Stimulated activated CD4-positive, alpha-beta T cell treated with anti-CD3 and anti-CD28 coated beads, Interleukin-4, amount 100 ng/mL, for 1 hour (primary cell): ENCODE data around the gene ITGBL1.

Experiments used
- DNase-seq: peaks from one replicate; pipeline ENCODE4 v3.0.0-alpha.2; 2020

Gene ITGBL1

DNA sequence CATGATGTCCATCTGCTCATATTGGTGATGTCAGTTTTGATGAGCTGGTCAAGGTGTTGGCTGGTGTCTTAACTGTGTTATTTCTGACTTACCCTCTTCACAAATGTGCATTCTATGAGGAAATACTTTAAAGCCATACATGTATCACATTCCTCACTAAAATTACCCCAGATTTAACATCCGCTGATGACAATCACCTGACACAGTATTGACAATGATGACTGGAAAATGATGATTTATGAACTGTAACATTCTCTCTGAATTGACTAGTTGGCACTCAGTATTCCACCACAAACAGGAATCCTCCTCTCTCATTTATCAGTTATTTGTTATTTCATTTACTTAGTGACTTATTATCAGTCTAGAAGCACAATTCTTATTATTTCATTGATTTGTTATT, 117.3 kb downstream of the ITGBL1 start:
- no peak for DNase-seq

DNA sequence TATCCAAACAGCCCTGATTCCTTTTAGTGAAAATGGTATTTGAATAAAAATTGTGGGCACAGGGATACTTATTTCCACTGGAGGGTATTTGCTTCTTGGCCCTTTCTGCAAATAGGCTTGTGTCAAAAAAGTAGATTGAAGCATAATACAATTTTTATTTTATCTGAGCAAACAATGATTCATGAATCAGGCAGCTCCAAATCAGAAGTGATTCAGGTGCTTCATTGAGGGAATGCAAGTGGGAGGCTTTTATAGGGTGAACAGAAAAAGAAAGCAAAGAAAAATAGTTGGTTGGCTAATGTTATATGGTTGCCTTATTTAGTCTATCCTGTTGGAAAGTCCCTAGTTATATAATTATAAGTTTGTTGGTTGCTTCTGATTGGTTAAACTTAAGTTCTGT, 117.9 kb downstream of the ITGBL1 start:
- DNase-seq = no peak

DNA sequence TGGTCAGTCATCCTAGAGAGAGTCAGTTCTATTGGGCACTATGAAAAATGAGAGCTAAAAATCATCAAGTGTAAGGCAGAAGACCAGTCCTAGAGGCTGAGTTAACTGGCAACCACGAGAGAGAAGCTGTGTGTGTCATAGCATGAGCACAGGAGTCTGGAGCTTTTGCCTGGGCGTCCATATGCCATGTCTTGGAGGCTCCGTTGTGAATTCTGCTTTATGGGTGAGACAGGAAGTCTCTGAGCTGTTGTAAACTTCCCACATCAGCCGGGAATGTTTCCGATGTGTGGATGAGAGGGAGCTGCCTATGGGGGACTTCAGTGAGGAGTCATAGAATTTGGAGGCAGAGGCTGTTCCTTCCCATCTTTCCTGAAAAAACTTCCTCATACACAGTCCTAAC, 120.0 kb downstream of the ITGBL1 start:
- DNase-seq = no peak

DNA sequence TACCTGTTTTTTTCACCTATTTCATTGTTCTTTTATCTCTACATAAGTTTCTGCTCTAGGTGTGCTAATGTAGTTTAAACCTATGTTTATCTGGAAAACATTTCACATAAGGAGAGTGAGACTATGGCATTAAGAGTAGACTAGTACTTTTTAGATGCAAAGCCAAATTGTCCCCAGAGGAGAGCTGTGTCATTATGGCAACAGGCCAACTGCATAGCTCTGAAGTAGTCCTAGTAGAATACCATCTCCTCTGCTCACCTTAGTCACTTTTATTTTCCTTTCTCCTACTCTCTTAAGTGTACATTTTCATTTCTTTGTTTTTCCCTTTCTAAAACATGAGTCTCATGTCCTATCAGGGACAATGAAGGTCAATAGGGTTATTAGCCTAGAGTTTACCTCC, 123.1 kb downstream of the ITGBL1 start:
- DNase-seq = no peak

DNA sequence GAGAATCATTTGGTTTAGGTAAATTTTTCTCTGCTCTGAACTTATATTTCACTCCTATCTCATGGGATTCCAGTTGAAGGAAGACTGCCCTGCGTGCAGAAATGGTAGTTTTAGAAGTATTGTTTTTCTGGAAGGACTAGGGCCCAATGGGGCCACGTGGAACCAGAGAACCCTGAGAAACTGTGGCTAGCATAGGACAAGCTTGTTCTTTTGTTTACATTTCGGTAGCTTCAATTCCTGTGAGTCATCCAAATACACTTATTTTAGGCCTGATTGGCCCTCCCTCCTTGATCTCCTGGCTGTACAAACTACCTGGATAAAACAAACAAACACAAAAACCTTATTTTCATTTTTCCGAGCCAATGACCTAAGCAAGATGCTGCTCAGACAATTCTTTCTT, 124.0 kb downstream of the ITGBL1 start:
- no peak for DNase-seq

DNA sequence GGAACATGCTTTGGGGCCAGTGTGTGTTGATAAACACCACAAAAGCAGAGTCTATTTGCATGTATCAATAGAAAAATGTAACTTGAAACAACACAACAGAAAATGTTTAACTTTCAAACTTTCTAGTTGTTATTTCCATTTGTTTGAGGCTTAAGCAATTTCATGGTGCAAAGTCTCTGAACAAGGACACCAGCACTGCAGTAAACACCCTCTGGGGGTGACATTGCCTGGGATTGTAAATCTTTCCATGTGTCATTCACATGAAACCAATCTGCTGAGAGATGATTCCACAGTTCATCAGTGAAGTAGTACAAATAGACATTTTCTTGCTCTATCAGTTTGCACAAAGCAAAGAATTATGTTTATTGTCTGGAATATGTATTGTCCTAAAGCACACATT, 124.5 kb downstream of the ITGBL1 start:
- no peak for DNase-seq

DNA sequence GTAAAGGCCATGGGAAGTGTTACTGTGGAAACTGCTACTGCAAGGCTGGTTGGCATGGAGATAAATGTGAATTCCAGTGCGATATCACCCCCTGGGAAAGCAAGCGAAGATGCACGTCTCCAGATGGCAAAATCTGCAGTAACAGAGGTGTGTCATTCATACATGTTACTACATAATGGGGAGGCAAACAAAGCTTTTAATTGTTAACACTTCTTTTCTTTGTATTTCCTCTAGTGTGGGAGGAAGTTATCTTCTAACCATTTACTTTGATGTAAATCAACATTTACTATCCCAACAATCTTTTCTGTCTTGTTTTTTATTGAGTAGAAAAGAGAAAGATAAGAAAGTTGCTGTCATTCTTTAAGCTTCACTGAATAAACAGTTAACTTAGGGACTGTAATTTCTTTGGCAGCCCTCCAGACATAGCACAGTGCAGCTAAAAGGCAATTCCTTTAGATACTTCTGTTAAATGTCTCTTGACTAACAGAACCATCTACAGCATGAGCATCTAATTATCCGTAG, 126.9 kb downstream of the ITGBL1 start:
- no peak for DNase-seq

DNA sequence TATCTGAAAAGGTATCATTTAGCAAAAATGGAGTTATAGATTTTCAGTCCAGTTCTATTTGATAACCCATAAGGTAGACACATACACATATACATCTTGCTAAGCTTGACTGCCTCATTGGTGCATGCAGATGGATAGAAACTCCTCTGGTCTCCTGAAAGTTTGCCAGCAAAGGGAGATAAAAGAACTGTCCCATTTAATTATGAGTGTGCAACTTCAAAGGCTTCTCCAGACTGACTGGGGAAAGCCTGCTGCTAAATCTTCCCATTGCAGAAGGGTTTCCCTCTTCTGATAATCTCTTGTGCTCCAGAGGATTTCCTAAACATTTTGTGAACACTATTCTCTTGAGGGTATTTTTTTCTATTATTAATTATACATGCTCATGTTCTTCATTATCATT, 131.9 kb downstream of the ITGBL1 start:
- no peak for DNase-seq

DNA sequence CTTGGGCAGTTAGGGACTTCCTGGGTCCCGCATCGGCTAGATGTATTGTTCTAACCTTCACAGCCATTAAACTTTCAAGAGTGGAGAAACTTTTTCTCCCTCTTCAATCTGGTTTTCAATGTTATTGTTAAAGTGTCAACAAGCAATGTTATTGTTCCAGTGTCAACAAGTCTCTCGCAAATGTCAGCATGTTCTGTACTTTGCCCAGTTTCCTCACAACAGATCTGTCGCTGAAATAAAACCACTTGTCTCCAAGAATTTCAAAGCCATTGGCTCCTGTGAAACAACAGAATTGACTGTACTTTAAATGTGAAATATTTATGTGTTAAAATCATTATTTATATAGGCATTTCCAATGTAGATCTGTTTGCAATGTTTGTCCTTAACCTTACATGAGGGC, 138.0 kb downstream of the ITGBL1 start:
- DNase-seq = no peak

DNA sequence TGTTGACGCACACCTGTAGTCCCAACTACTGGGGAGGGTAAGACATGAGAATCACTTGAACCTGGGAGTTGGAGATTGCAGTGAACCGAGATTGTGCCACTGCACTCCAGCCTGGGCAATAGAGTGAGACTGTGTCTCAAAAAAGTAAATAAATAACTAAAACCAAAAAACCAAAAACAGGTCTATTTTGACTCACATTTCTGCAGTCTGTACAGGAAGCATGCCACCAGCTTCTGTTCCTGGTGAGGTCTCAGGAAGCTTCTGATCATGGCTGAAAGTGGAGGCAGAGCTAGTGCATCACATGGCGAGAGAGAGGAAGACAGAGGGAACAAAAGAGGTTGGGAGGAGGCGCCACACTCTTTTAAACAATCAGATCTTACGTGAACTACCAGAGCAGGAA, 142.5 kb downstream of the ITGBL1 start:
- DNase-seq = no peak

DNA sequence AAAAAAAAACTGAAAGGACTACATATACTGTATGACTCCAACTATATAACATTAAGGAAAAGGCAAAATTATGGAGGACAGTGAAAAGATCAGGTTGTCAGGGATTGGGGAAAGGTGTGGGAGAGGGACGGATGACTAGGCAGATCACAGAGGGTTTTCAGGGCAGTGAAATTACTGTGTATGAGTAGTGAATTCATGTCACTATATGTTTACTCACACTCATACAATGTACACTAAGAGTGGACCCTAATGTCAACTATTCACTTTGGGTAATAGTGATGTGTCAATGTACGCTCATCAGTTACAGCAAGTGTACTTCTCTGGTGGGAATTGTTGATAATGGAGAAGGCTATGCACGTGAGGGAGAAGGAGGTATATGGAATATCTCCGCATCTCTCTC, 144.3 kb downstream of the ITGBL1 start:
- no peak for DNase-seq

DNA sequence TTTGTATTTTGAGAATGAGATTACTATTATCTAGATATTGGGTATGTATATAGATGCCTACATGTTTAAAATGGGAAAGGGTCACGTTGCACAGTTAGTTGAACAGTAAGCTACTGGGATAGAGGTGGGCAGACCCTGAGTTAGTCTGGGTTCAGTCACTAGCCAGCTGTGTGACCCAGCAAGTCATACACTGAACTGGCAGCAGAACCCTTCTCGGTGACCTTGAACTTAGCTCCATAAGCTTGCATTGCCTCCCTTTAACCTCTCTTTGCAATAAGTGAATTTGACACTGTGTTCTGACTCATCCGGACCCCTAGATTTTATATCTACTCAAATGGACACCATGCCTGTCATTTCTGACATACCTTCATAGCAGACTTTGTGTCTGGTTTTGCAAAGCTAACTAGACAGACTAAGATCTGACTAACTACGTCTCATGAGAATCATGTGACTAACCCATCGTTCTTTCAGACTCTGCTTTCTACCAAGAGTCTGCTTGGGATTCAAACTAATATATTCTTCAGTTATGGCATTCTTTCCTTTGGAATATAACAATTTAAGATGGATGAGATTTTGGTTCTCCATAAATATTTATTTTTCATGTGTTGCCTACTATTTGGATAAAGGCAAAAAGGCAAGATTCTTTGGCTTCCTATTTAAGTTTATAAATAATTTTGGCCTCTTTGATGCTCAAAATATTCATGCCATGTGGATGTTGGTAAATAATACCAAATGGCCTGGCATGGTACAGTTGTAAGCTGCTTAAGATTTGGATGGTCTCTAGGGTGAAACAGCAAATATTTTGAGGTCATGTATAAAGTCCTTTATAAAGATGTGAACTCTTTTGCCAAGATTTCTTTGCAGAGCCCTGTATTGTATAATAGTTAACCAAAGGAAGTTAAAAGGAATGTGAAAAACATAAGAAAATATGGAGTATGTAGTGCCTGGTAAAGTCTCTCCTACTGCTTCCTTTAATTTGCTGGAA, 159.3 kb downstream of the ITGBL1 start:
- no peak for DNase-seq

DNA sequence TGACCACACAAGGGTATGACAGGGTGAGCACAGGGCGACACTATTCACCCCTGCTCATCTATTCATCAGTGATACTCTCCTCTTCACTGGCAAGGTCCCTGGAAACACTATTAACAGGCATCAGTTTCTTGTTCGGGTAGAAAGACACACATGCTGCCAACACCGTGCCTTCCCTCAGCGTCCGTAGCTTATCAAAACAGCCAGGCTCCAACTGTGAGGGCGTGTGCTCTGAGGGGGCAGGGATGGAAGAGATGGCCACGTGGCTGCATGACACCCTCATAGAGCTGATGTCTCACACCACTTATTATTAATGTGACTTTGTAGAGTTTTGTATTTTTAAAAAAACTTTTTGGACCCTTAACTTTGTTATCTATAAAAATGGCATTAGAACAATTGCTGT, 160.3 kb downstream of the ITGBL1 start:
- no peak for DNase-seq

DNA sequence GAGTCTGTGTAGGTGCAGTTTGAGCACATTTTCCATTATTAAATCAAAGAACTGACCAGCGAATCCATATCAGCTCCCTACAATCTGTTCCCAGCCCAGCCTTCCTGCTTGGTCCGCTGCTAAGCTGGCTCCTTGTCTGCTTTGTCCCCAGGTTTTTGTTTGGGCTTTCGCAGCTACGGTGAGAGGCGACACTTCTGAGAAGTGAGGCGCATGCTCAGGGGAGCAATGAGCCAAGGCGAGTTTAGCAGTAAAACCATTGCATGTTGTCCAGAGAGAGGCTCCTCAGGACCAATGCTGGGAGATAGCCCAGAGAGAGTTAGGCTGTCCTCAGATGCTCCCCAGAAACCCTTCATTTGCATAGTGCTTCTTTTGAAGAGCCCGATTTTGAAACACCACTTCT, 162.0 kb downstream of the ITGBL1 start:
- no peak for DNase-seq

DNA sequence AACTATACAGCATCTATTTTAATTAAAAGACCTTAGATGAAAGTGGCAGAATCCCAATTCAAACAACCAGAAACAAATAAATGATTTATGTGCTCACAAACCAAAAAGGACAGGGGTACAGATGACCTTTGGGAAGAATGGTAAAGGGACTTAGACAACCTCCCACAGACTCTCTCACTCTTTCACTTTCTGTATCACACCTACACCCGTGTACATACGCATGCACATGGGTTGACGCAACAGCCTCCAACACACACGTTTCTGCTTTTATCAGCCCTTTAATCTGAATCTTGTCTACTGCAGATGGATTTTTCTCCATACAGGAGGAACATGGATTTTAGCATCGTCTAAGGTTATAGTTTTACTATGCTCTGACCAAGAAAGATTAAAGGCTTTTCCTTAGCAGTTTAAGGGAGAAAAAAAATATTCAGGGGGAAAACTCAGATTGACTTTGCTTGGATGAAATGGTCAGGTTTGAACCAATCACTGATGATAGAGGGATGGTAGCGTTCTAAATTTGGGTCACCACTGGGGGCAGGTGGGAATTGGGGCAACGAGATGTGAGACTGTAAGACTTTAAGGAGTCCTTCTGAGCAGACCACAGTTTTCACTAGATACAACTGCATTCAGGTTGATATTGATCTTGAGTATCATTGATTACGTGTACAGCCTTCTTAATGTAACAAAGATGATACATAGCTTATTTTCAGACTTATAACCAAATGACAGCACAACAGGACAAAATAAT, 166.1 kb downstream of the ITGBL1 start:
- no peak for DNase-seq

DNA sequence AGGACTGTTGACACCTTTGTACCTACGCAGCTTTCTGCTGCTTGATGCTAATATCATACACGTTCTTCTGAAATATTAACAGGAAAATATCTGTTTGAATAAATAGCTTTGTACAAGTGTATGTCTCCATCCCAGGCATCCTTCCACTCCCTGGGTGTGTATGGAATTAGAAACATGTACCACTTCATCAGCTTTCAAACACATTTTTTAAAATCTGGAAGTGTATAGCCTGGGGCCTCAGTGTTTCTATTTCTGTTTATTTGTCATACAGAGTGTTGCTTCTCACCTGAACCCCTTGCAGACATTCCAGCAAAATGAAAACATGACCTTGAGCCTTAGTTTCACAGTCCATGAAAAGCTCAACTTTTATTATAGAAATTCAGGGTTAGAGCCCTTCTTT, 168.6 kb downstream of the ITGBL1 start:
- no peak for DNase-seq

DNA sequence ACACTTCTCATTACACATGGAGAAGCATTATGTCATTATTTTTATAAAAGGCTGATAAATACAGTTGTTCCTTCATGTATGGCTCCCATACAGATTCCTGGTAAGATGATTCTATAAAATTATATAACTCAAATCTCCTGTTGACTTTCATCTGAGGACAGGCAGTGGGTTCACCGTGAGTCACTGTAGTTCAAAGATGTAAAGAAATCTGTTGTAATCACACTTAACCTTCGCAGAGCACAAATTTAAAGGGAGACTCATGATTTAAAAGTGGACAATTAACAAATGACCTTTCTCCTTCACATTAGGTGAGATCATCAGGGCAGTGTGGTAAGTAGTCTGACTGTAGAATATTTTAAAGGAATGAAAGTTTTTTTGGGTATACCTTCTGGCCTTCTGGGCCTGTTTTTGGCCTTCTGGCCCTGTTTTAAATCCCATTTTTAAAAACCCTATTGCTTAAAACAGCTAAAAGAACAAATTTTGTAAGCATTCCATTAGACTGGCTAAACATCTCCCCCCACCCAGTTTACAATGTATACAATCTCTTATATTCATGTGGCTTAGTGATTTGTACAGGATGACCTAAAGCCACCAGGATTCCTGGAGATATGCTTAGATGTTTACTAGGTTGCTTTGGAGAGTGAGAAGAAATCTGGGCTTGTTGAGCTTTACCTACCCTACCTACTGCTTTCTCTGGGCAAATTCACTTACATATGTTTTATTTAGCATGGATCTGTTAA, 171.2 kb downstream of the ITGBL1 start:
- no peak for DNase-seq

DNA sequence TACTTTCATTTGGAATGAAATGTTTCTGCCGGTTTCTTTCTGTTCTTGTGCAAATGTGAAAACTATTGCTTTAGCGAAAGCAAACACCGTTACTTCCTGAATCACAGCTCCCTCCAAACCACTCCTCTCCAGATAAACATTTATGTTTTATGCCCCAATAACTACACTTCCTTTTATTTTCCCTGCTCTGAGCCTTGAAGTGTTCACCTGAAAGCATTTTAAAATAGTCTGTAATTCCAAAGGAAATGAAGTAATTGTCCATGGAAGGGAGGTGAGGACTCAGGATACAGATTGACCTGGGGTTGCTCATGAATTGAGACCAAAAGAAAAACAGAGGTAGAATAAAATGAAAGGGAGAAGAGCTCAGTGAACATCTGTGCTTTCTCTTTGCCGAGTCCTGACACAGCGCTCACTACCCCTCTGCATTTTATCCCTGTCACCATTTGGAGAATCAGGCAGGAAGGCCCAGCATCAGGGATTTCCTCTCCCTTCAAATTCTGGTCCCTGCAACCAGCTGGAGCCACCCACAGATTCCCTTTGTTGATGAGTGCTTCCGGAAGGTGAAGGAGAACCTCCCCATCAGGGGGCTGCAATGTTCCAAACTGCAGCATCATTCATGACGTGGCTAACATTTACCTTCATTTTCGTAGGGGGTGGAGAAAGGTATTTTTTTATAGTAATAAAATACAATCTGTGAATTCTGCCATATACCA, 171.9 kb downstream of the ITGBL1 start:
- no peak for DNase-seq

DNA sequence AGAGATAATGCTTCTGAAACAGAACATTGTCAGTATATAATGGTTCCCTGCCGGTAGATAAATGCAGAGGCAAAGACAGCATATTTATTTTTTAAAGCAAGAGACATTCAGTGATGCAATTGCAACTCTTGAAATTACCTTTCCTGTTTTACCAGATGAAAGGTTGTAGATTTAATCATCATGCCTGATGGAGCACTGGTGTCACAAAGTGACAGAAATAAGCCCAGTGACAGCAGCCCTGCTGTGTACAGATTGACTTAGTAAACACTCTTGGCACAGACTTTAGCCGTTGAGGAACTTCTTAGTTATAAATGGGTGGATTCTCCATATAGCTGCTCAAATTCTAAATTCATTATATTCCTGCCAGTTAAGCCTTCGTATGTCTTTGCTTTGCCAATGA, 172.5 kb downstream of the ITGBL1 start:
- no peak for DNase-seq

DNA sequence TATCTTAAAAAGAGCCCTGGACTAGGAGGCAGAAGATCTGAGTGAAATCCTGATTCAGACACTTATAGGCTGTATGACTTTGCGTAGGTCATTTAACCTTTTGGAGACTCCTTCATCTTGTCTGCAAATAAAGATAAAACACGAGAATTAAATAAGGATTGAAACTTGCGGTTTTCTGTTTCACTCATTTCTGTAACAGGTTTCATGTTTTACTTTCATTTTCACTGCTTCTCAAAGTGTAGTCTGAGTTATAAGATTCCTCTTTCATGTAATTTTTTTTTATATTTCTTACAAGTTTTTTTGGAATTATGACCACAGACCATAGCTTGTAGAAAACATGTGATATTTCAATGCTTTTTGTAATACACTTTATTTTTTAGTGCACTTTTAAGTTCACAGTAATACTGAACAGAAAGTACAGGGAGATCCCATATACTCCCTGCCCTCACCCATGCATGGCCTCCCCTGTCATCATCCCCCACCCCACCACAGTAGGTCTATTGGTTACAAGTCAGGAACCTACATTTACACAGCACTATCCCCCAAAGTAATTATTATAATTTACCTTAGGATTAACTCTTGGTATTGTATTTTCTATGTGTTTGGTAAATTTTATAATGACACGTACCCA, 174.6 kb downstream of the ITGBL1 start:
- peak; percentile 23 for DNase-seq

DNA sequence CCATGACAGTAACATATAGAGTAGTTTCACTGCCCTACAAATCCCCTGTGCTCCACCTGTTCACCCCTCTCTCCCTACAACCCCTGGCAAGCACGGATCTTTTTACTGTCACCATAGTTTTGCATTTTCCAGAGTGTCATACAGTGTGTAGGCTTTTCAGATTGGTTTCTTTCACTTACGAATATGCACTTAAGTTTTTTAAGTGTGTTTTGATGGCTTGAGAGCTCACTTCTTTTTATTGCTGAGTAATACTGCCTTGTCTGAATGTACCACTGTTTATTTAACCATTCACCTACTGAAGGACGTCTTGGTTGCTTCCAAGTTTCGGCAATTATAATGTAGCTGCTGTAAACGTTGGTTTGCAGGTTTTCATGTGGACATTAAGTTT, 175.1 kb downstream of the ITGBL1 start:
- no peak for DNase-seq

DNA sequence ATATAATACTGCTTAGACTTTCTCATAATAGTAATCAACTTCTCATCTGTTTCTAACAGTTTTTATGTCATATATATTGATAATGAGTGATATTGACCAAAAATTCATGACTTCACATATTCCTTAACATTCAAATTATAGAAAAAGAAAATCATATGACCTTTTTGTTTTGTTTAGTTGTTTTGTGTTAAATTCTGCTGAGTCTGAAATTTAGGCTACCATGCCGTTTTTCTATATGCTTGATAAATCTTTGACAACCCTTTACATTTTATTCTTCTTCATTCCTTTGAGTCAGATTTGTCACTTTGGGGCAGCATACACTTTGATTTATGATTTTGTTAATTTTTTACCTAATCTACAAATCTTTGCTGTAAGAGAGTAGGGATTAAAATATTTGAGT, 176.4 kb downstream of the ITGBL1 start:
- DNase-seq = no peak
